GM12872 (cell line): ENCODE measurements around the gene RNF32.

Experiments
- CTCF ChIP-seq: IDR thresholded peaks from 3 replicates; pipeline ENCODE4 v1.5.1; 2011; ENCODE audit warnings: low read depth, mild to moderate bottlenecking, low read length, moderate library complexity; ENCODE audit not compliant: insufficient read depth

Gene RNF32

GRCh38 chr7:156640257-156640948, at the start of gene RNF32:
Gene RNF32, plus strand, starts transcription at chr7:156640774. Its CDS starts 3,104 bp downstream, at chr7:156643878.
- no peak for TF ChIP-seq CTCF

- TF ChIP-seq CTCF, result no peak
Measured at GRCh38 chr7:156592155-156592884, 48.3 kb upstream of the RNF32 start.

- TF ChIP-seq CTCF, result no peak
Measured at GRCh38 chr7:156594283-156595080, 46.1 kb upstream of the RNF32 start.

GRCh38 chr7:156600496-156600895, 40.1 kb upstream of the RNF32 start:
- TF ChIP-seq CTCF, result no peak

- TF ChIP-seq CTCF, result no peak
Measured at GRCh38 chr7:156602283-156602682, 38.3 kb upstream of the RNF32 start.

GRCh38 chr7:156603011-156603410, 37.6 kb upstream of the RNF32 start:
- no peak for TF ChIP-seq CTCF

GRCh38 chr7:156603629-156604028, 36.9 kb upstream of the RNF32 start:
- TF ChIP-seq CTCF, result no peak
